Measurements from ENCODE around the gene EXOSC9.

- TF ChIP-seq CTCF (IDR thresholded peaks at IDR 0.05) (no peak), SIN3A (IDR thresholded peaks at IDR 0.05; ENCODE audit: borderline replicate concordance, low read depth, low read length) (no peak), REST (IDR thresholded peaks at IDR 0.05; ENCODE audit: low read depth, low read length) (no peak), YY1 (IDR thresholded peaks at IDR 0.05; ENCODE audit: low read depth) (no peak), NRF1 (IDR thresholded peaks at IDR 0.05; ENCODE audit: low read depth, low read length) (no peak), MAX (IDR thresholded peaks at IDR 0.05; ENCODE audit: low read depth) (no peak), POLR2AphosphoS5 (IDR thresholded peaks at IDR 0.05; ENCODE audit: low read depth, low read length) (no peak), GABPA (IDR thresholded peaks at IDR 0.05; ENCODE audit: low read depth) (no peak), FOXM1 (IDR thresholded peaks at IDR 0.05; ENCODE audit: low read depth) (no peak), EZH2phosphoT487 (IDR thresholded peaks at IDR 0.05; ENCODE audit: borderline replicate concordance, low read depth) (no peak), CHD2 (IDR thresholded peaks at IDR 0.05; ENCODE audit: low read length, partially characterized antibody) (no peak), GATA2 (CRISPR knock-in tag; IDR thresholded peaks at IDR 0.05) (no peak)
Measured at GRCh38 chr4:121822047-121822446, 20.9 kb downstream of the EXOSC9 start.
